ENCODE measurements around the gene RETREG3. TPM values are rescaled to one million over a fixed set of nuclear protein-coding genes. Genes with fewer than 3 reads are reported as not detected.

RETREG3 gene
- total RNA-seq, 4 donors from 2014 or later, result 50.6 to 65.8 (median 54.4) TPM

DNA sequence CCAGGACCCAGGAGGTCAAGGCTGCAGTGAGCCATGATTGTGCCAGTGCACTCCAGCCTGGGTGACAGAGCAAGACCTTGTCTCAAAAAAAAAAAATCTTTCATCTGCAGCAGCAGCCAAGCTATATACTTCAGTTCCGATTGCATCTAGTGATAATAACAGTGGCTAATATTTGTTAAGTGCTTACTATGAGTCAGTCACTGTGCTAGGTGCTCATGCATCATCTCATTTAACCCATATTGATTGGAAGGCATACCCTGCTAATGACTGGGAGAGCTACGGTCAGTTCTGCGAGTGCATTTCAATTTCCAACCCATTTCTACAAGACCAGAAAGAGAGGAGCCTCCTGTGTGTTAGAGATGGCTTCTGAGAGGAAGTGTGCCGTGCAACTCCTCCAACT is 42.2 kb upstream of the RETREG3 start:
- H3K4me1 ChIP-seq, result peaks cover 0 to 18% (median 0%) of the 10 kb centered on the region in 3 donors

DNA sequence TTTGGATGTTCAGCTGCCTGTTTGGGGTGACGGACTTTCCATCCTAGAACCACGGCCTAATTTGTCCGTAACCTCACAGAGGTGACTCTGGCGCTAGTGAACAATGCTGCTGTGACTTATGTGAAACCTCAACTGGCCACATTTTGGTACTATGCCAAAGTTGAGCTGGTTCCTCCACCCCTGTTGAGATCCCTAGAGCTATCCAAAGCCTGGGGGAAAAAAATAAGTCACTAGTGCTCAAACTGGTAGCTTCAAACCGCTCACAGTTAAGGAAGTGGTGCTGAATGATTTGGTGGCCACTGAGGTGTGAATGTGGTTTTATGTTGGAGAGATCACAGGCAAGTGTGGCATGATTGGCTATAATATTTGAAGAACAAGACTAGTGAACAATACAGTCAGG is 38.6 kb upstream of the RETREG3 start:
- no peak overlapping the region for H3K27ac ChIP-seq
- H3K27me3 ChIP-seq, result no peaks in the 10 kb centered on the region
- no peaks in the 10 kb centered on the region for H3K9me3 ChIP-seq
- TF ChIP-seq, protein P1, sequence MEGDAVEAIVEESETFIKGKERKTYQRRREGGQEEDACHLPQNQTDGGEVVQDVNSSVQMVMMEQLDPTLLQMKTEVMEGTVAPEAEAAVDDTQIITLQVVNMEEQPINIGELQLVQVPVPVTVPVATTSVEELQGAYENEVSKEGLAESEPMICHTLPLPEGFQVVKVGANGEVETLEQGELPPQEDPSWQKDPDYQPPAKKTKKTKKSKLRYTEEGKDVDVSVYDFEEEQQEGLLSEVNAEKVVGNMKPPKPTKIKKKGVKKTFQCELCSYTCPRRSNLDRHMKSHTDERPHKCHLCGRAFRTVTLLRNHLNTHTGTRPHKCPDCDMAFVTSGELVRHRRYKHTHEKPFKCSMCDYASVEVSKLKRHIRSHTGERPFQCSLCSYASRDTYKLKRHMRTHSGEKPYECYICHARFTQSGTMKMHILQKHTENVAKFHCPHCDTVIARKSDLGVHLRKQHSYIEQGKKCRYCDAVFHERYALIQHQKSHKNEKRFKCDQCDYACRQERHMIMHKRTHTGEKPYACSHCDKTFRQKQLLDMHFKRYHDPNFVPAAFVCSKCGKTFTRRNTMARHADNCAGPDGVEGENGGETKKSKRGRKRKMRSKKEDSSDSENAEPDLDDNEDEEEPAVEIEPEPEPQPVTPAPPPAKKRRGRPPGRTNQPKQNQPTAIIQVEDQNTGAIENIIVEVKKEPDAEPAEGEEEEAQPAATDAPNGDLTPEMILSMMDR (IDR thresholded peaks at IDR 0.05), result no peak
- TF ChIP-seq POLR2AphosphoS5 (IDR thresholded peaks at IDR 0.05) (no peak), POLR2A (IDR thresholded peaks at IDR 0.05) (no peak), EP300 (IDR thresholded peaks at IDR 0.05) (no peak)
- H3K36me3 ChIP-seq, result no peaks in the 10 kb centered on the region
- no peak overlapping the region for H3K4me3 ChIP-seq
- 82% methylated on average over 1 of the region's 5 CpGs; no CpG with 5 or more reads in 1 of the 2 donors for whole genome bisulfite sequencing, 2 donors (ENCODE audit: low coverage in 1 of 2)
- H3K4me1 ChIP-seq, result no peaks in the 10 kb centered on the region
- no peak for ATAC-seq

More for the DNA sequence above, 42.2 kb upstream of the RETREG3 start:
- no peak overlapping the region for H3K4me3 ChIP-seq
- no peak for ATAC-seq
- 70 to 82% methylated on average over 4 of the region's 4 CpGs for WGBS, 2 donors (ENCODE audit: low coverage in 1 of 2)
- H3K36me3 ChIP-seq, result no peaks in the 10 kb centered on the region
- no peaks in the 10 kb centered on the region for H3K27me3 ChIP-seq
- H3K27ac ChIP-seq, result no peak overlapping the region
- no peak for TF ChIP-seq POLR2AphosphoS5 (IDR thresholded peaks at IDR 0.05)
- TF ChIP-seq, protein P1 (IDR thresholded peaks at IDR 0.05), result no peak
- TF ChIP-seq POLR2A (IDR thresholded peaks at IDR 0.05), result no peak
- TF ChIP-seq EP300 (IDR thresholded peaks at IDR 0.05), result no peak
- H3K9me3 ChIP-seq, result no peaks in the 10 kb centered on the region

DNA sequence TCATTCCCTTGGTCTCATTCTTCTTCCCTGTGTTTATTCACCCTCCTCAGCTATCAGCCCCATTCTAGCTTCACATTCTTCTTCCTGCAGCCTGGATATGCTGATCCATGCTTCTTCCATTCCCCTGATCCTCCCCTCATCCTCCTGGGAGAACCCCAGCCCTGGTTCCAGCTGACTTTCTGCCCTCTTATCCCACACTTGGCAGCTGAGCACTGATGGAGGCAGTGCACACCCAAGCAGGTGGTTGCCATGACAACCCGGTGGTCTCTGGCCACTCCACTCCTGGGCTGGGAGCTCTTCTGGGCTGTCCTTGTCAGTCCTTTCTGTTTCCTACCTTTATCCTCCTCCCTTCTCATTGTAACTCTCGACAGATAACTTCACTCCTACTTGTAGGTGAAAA is 33.2 kb upstream of the RETREG3 start:
- 15 to 17% methylated on average over 2 of the region's 2 CpGs for WGBS, 2 donors (ENCODE audit: low coverage in 1 of 2)
- Histone ChIP-seq H3K27me3 (no peaks in the 10 kb centered on the region), H3K27ac (no peak overlapping the region), H3K4me3 (no peak overlapping the region), H3K36me3 (no peaks in the 10 kb centered on the region), H3K4me1 (no peaks in the 10 kb centered on the region), H3K9me3 (no peaks in the 10 kb centered on the region)
- TF ChIP-seq POLR2A (IDR thresholded peaks at IDR 0.05) (no peak), EP300 (IDR thresholded peaks at IDR 0.05) (no peak), POLR2AphosphoS5 (IDR thresholded peaks at IDR 0.05) (no peak)
- TF ChIP-seq, protein P1 (IDR thresholded peaks at IDR 0.05), result no peak
- ATAC-seq, result no peak

DNA sequence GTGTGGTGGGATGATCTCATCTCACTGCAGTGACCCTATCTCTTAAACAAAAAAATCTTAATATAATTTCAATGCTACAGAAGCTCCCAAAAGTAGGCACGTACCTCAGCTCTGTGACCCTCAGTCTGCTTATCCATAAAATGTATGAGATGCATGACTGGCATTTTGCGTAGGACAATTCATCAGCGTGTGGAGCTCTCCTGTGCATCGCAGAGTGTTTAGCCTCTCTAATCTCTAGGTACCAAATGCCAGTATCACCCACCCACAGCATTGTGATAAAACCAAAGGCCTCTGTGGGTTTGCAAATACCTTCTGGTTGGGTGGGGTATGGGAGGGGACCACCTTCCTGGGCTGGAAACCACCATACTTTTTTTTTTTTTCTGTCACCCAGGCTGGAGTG is 30.9 kb upstream of the RETREG3 start:
- TF ChIP-seq, protein P1 (IDR thresholded peaks at IDR 0.05), result no peak
- TF ChIP-seq POLR2A (IDR thresholded peaks at IDR 0.05) (no peak), EP300 (IDR thresholded peaks at IDR 0.05) (no peak), POLR2AphosphoS5 (IDR thresholded peaks at IDR 0.05) (no peak)
- 71 to 81% methylated on average over 2 of the region's 4 CpGs for WGBS, 2 donors (ENCODE audit: low coverage in 1 of 2)
- H3K4me3 ChIP-seq, result no peak overlapping the region
- H3K27ac ChIP-seq, result no peak overlapping the region
- no peaks in the 10 kb centered on the region for H3K9me3 ChIP-seq
- H3K4me1 ChIP-seq, result no peaks in the 10 kb centered on the region
- no peak for ATAC-seq
- no peaks in the 10 kb centered on the region for H3K27me3 ChIP-seq
- no peaks in the 10 kb centered on the region for H3K36me3 ChIP-seq

DNA sequence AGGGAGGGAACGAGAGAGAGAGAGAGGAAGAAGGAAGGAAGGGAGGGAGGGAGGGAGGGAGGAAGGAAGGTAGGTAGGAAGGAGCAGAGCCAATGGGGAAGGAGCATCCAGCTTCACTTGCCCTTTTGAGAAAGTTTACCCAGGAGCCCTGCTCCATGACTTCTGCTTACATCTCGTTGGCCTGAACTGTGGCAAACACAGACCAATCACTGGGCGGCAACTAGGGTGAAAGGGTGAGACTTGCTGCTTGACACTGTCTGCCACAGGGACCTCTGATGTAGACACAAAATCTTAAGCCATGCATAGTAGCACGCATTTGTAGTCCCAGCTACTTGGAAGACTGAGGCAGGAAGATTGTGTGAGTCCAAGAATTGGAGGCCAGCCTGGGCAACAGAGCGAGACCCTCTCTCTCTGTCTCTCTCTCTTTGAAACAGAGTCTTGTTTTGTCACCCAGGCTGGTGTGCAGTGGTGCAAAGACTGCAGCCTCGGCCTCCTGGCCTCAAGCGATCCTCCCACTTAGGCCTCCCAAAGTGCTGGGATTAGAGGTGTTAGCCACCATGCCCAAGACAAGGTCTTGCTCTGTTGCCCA is 30.4 kb upstream of the RETREG3 start:
- ATAC-seq, result no peak
- TF ChIP-seq POLR2A (IDR thresholded peaks at IDR 0.05) (no peak), POLR2AphosphoS5 (IDR thresholded peaks at IDR 0.05) (no peak), EP300 (IDR thresholded peaks at IDR 0.05) (no peak)
- TF ChIP-seq, protein P1 (IDR thresholded peaks at IDR 0.05), result no peak
- Histone ChIP-seq H3K9me3 (no peaks in the 10 kb centered on the region), H3K4me3 (no peak overlapping the region), H3K27ac (no peak overlapping the region), H3K27me3 (no peaks in the 10 kb centered on the region), H3K36me3 (no peaks in the 10 kb centered on the region), H3K4me1 (no peaks in the 10 kb centered on the region)
- 72 to 74% methylated on average over 4 of the region's 7 CpGs for WGBS, 2 donors (ENCODE audit: low coverage in 1 of 2)
